RPMI8226 (cell line): ENCODE results near the gene MAP4.
A peak's percentile ranks its signal among the peaks of the same experiment; 100 is the strongest.
"Not testable (repeated sequence)": the region's sequence is repeated elsewhere in the genome, so short reads cannot be mapped to it uniquely, and the experiment has no call there.

ENCODE experiments used
- DNase-seq: peaks from one replicate; pipeline ENCODE4 v3.0.0-alpha.2; 2015

Gene MAP4

GRCh38 chr3:47856669-47857068 is 159.5 kb downstream of the MAP4 start:
- DNase-seq = no peak

GRCh38 chr3:47855461-47856383 is 160.5 kb downstream of the MAP4 start:
- no peak for DNase-seq

GRCh38 chr3:47854720-47855455 is 161.3 kb downstream of the MAP4 start:
- DNase-seq = no peak

- no peak for DNase-seq
Measured at GRCh38 chr3:47854267-47854666, 161.9 kb downstream of the MAP4 start.

- no peak for DNase-seq
Measured at GRCh38 chr3:47852604-47853602, 163.3 kb downstream of the MAP4 start.

- no peak for DNase-seq
Measured at GRCh38 chr3:47851888-47852603, 164.2 kb downstream of the MAP4 start.

GRCh38 chr3:47850564-47851410 is 165.4 kb downstream of the MAP4 start:
- DNase-seq = no peak

GRCh38 chr3:47849699-47850563 is 166.3 kb downstream of the MAP4 start:
- DNase-seq = peak; percentile 41

GRCh38 chr3:47849186-47849698 is 167.0 kb downstream of the MAP4 start:
- DNase-seq = no peak

- no peak for DNase-seq
Measured at GRCh38 chr3:47848599-47849117, 167.6 kb downstream of the MAP4 start.

- no peak for DNase-seq
Measured at GRCh38 chr3:47847801-47848518, 168.3 kb downstream of the MAP4 start.

GRCh38 chr3:47847260-47847659 is 169.0 kb downstream of the MAP4 start:
- DNase-seq = no peak

GRCh38 chr3:47846880-47847248 is 169.4 kb downstream of the MAP4 start:
- DNase-seq = no peak

GRCh38 chr3:47846186-47846879 is 169.9 kb downstream of the MAP4 start:
- DNase-seq = no peak

GRCh38 chr3:47841786-47842349 is 174.3 kb downstream of the MAP4 start:
- no peak for DNase-seq

- DNase-seq = no peak
Measured at GRCh38 chr3:47838503-47838902, 177.7 kb downstream of the MAP4 start.

GRCh38 chr3:47836986-47837385 is 179.2 kb downstream of the MAP4 start:
- DNase-seq = no peak

- not testable (repeated sequence) for DNase-seq
Measured at GRCh38 chr3:47829482-47829881, 186.7 kb downstream of the MAP4 start.
